H1 (cell line): ENCODE measurements around the gene TXN2. TPM values are rescaled to one million over a fixed set of nuclear protein-coding genes. Genes with fewer than 3 reads are reported as not detected.

ENCODE experiments used
- CTCF ChIA-PET: fragments of 300-600 bp; sonication (Branson Sonifier 250); formaldehyde crosslinking; loops from one replicate; lab custom pipeline; 2021; ENCODE audit not compliant: partially characterized antibody; lab: Charles Lee
- POLR2A ChIA-PET: fragments of 300-600 bp; sonication (Branson Sonifier 250); formaldehyde crosslinking; loops from one replicate; lab custom pipeline; 2021; ENCODE audit warnings: inconsistent platforms; ENCODE audit not compliant: partially characterized antibody; lab: Charles Lee
- DNase-seq, 2 experiments: peaks; one replicate each; pipeline versions ENCODE4 v3.0.0 to v3.0.0-alpha.2; 2010 to 2022; ENCODE audit warnings: low spot score in 2 of 2, low read depth in 1 of 2, mixed read lengths in 1 of 2
- FAIRE-seq: peaks from 2 replicates; lab custom pipeline; 2011; peaks lifted over from hg19 to GRCh38; lab: Jason Lieb, UNC
- H2AFZ ChIP-seq: 2 replicates; pipeline ENCODE4 v1.8.1; 2012; ENCODE audit warnings: low read length, inconsistent platforms
- H2AK5ac ChIP-seq: 2 replicates; pipeline ENCODE4 v1.6.1; 2013; ENCODE audit warnings: low read depth, low read length
- H2BK120ac ChIP-seq: replicated peaks from 2 replicates; pipeline ENCODE3; 2013; ENCODE audit warnings: low read depth, low read length, inconsistent platforms
- H2BK12ac ChIP-seq: 2 replicates; pipeline ENCODE4 v1.6.1; 2013; ENCODE audit warnings: low read depth, low read length
- H2BK15ac ChIP-seq: 2 replicates; pipeline ENCODE4 v1.6.1; 2013; ENCODE audit warnings: low read length
- H2BK20ac ChIP-seq: 2 replicates; pipeline ENCODE4 v1.6.1; 2013; ENCODE audit warnings: low read length
- H2BK5ac ChIP-seq: 2 replicates; pipeline ENCODE4 v1.6.1; 2013; ENCODE audit warnings: low read depth, low read length
- H3K14ac ChIP-seq: 2 replicates; pipeline ENCODE4 v1.6.1; 2013; ENCODE audit warnings: inconsistent platforms; ENCODE audit not compliant: insufficient read length
- H3K18ac ChIP-seq: 2 replicates; pipeline ENCODE4 v1.6.1; 2013; ENCODE audit warnings: low read length; ENCODE audit errors: extremely low read depth
- H3K23ac ChIP-seq: 2 replicates; pipeline ENCODE4 v1.6.1; 2013; ENCODE audit warnings: inconsistent platforms; ENCODE audit not compliant: insufficient read length
- H3K23me2 ChIP-seq: 2 replicates; pipeline ENCODE4 v1.6.1; 2013; ENCODE audit warnings: low read depth, low read length
- H3K27ac ChIP-seq: 2 replicates; pipeline ENCODE4 v1.6.1; 2011; ENCODE audit warnings: low read depth, low read length, inconsistent platforms
- H3K27me3 ChIP-seq, 4 experiments: replicated peaks in 1 of 4; 1 replicate in 1 of 4; 2 replicates in 3 of 4; pipeline versions ENCODE4 v1.6.1 to v1.8.1; 2011 to 2013; ENCODE audit warnings: low read length in 3 of 4, mild to moderate bottlenecking in 3 of 4, inconsistent platforms in 2 of 4, mixed read lengths in 2 of 4, moderate library complexity in 1 of 4; ENCODE audit not compliant: control insufficient read depth in 3 of 4, insufficient read depth in 3 of 4; ENCODE audit errors: extremely low read depth in 1 of 4
- H3K36me3 ChIP-seq, 4 experiments: 2 replicates each; pipeline versions ENCODE4 v1.6.1 to v1.8.1; 2011 to 2013; ENCODE audit warnings: mild to moderate bottlenecking in 4 of 4, low read length in 3 of 4, moderate library complexity in 2 of 4, control low read depth in 1 of 4, inconsistent platforms in 1 of 4; ENCODE audit not compliant: insufficient read depth in 4 of 4, control insufficient read depth in 2 of 4
- H3K4ac ChIP-seq: replicated peaks from 2 replicates; pipeline ENCODE3; 2013; ENCODE audit warnings: low read length, low read depth, mixed read lengths, inconsistent platforms; ENCODE audit not compliant: insufficient read length
- H3K4me1 ChIP-seq, 4 experiments: replicated peaks in 1 of 4; 1 replicate in 1 of 4; 2 replicates in 3 of 4; pipeline versions ENCODE4 v1.6.1 to v1.8.1; 2011 to 2013; ENCODE audit warnings: low read length in 3 of 4, inconsistent platforms in 2 of 4, mixed read lengths in 1 of 4; ENCODE audit not compliant: insufficient read depth in 4 of 4, control insufficient read depth in 3 of 4
- H3K4me2 ChIP-seq, 2 experiments: 2 replicates each; pipeline versions ENCODE4 v1.6.1 to v1.8.1; 2011 to 2013; ENCODE audit warnings: low read depth in 2 of 2, low read length in 2 of 2, control low read depth in 1 of 2, inconsistent platforms in 1 of 2, mild to moderate bottlenecking in 1 of 2; ENCODE audit not compliant: insufficient read depth in 1 of 2
- H3K4me3 ChIP-seq, 4 experiments: fragments of 200-600, 300-600 bp in 1 of 4; sonication (generic), shearing (Covaris generic), sonication (Bioruptor Twin) in 1 of 4; 2 replicates each; pipeline versions ENCODE4 v1.5.1 to v1.8.1; 2011 to 2016; ENCODE audit warnings: low read length in 4 of 4, low read depth in 3 of 4, control low read depth in 2 of 4, inconsistent platforms in 2 of 4, mild to moderate bottlenecking in 2 of 4, mixed read lengths in 1 of 4, moderate library complexity in 1 of 4; ENCODE audit not compliant: insufficient read depth in 2 of 4; ENCODE audit errors: extremely low read depth in 1 of 4
- H3K56ac ChIP-seq: replicated peaks from 2 replicates; pipeline ENCODE3; 2013; ENCODE audit warnings: low read depth, mild to moderate bottlenecking, mixed read lengths, low read length, inconsistent platforms; ENCODE audit not compliant: insufficient read length
- H3K79me1 ChIP-seq: 2 replicates; pipeline ENCODE4 v1.6.1; 2013; ENCODE audit warnings: low read depth, low read length, control low read depth
- H3K79me2 ChIP-seq, 2 experiments: 2 replicates each; pipeline versions ENCODE4 v1.6.1 to v1.8.1; 2012 to 2013; ENCODE audit warnings: low read length in 2 of 2, mild to moderate bottlenecking in 2 of 2, inconsistent platforms in 1 of 2; ENCODE audit not compliant: insufficient read depth in 2 of 2, control insufficient read depth in 1 of 2
- H3K9ac ChIP-seq, 4 experiments: replicated peaks in 1 of 4; 1 replicate in 1 of 4; 2 replicates in 3 of 4; pipeline versions ENCODE4 v1.6.1 to v1.8.1; 2011 to 2013; ENCODE audit warnings: low read depth in 3 of 4, low read length in 3 of 4, control low read depth in 2 of 4, mild to moderate bottlenecking in 2 of 4, moderate library complexity in 2 of 4, inconsistent platforms in 1 of 4; ENCODE audit errors: extremely low read depth in 1 of 4
- H3K9me3 ChIP-seq, 2 experiments: 2 replicates each; pipeline versions ENCODE4 v1.6.1 to v1.8.1; 2012 to 2013; ENCODE audit warnings: mild to moderate bottlenecking in 2 of 2, moderate library complexity in 2 of 2, control low read depth in 1 of 2, inconsistent platforms in 1 of 2, low read depth in 1 of 2, low read length in 1 of 2, mixed read lengths in 1 of 2; ENCODE audit not compliant: insufficient read depth in 2 of 2
- H4K20me1 ChIP-seq, 2 experiments: replicated peaks in 1 of 2; 2 replicates each; pipeline versions ENCODE3 to v1.8.1; 2011 to 2013; ENCODE audit warnings: inconsistent platforms in 2 of 2, low read length in 2 of 2, mild to moderate bottlenecking in 1 of 2; ENCODE audit not compliant: insufficient read depth in 2 of 2, control insufficient read depth in 1 of 2
- H4K5ac ChIP-seq: 2 replicates; pipeline ENCODE4 v1.6.1; 2013; ENCODE audit warnings: low read length, low read depth, mixed read lengths, inconsistent platforms; ENCODE audit not compliant: insufficient read length
- H4K8ac ChIP-seq: 2 replicates; pipeline ENCODE4 v1.8.0; 2013; ENCODE audit warnings: mild to moderate bottlenecking, moderate library complexity, low read length, inconsistent platforms; ENCODE audit not compliant: insufficient read depth; ENCODE audit errors: extremely low read depth
- H4K91ac ChIP-seq: replicated peaks from 2 replicates; pipeline ENCODE3; 2013; ENCODE audit warnings: low read length, mixed read lengths, inconsistent platforms; ENCODE audit not compliant: insufficient read length
- EZH2 ChIP-seq: fragments of 200-600 bp; sonication (generic); IDR thresholded peaks from 2 replicates; pipeline ENCODE4 v1.7.1; 2012; ENCODE audit warnings: low read depth, mild to moderate bottlenecking, moderate library complexity, low read length, inconsistent platforms; ENCODE audit not compliant: severe bottlenecking
- FOSL1 ChIP-seq: IDR thresholded peaks from 2 replicates; pipeline ENCODE4 v1.6.1; 2011; ENCODE audit warnings: mild to moderate bottlenecking, low read depth, low read length, moderate library complexity; ENCODE audit not compliant: insufficient read depth
- GTF2F1 ChIP-seq: IDR thresholded peaks from 2 replicates; pipeline ENCODE4 v1.6.1; 2012; ENCODE audit warnings: low read depth, low read length, improper control_type of control experiment, borderline replicate concordance
- HDAC6 ChIP-seq: IDR thresholded peaks from one replicate; pipeline ENCODE4 v1.7.1; 2012; ENCODE audit warnings: low read depth, mild to moderate bottlenecking, inconsistent platforms, low read length, moderate library complexity
- MAFK ChIP-seq: IDR thresholded peaks from 2 replicates; pipeline ENCODE4 v1.6.1; 2012; ENCODE audit warnings: low read depth, mild to moderate bottlenecking, improper control_type of control experiment, low read length
- NANOG ChIP-seq: IDR thresholded peaks from 2 replicates; pipeline ENCODE4 v1.6.1; 2011; ENCODE audit warnings: low read length, low read depth, mild to moderate bottlenecking, inconsistent platforms; ENCODE audit not compliant: insufficient read depth, poor library complexity, severe bottlenecking
- NRF1 ChIP-seq: IDR thresholded peaks from 2 replicates; pipeline ENCODE4 v1.6.1; 2011; ENCODE audit warnings: mild to moderate bottlenecking, low read depth, low read length, improper control_type of control experiment
- RFX5 ChIP-seq: IDR thresholded peaks from 2 replicates; pipeline ENCODE4 v1.6.1; 2011; ENCODE audit warnings: low read depth, low read length, improper control_type of control experiment, borderline replicate concordance
- RXRA ChIP-seq: IDR thresholded peaks from 2 replicates; pipeline ENCODE4 v1.6.1; 2011; ENCODE audit warnings: low read depth, mild to moderate bottlenecking, low read length, moderate library complexity; ENCODE audit not compliant: insufficient read depth
- TAF7 ChIP-seq: optimal IDR thresholded peaks from 2 replicates; pipeline ENCODE3; 2011; ENCODE audit warnings: low read depth, mild to moderate bottlenecking, inconsistent platforms, low read length, moderate library complexity, borderline replicate concordance
- TCF12 ChIP-seq: IDR thresholded peaks from 2 replicates; pipeline ENCODE4 v1.6.1; 2011; ENCODE audit warnings: low read depth, mild to moderate bottlenecking, low read length
- USF2 ChIP-seq: IDR thresholded peaks from 2 replicates; pipeline ENCODE4 v1.6.1; 2011; ENCODE audit warnings: low read length, improper control_type of control experiment
- ZNF274 ChIP-seq: IDR thresholded peaks from 2 replicates; pipeline ENCODE4 v1.7.0; 2012; ENCODE audit warnings: low read length, borderline replicate concordance; ENCODE audit errors: extremely low read depth
- WGBS, 2 experiments: shearing (Covaris generic) in 1 of 2; methylation state at CpG; one replicate each; pipeline versions ENCODE4 v1.1.6 to v1.1.7; 2013 to 2015; ENCODE audit warnings: low lambda C conversion rate in 2 of 2, mixed read lengths in 2 of 2, inconsistent platforms in 1 of 2, low coverage in 1 of 2, missing lambda C conversion rate in 1 of 2; ENCODE audit not compliant: insufficient replicate concordance in 2 of 2, insufficient coverage in 1 of 2, insufficient read length in 1 of 2; ENCODE audit errors: extremely low coverage in 1 of 2, missing lambda C conversion rate in 1 of 2; 5-methylcytosine and 5-hydroxymethylcytosine counted together
- polyA plus RNA-seq, 7 experiments: library from polyadenylated mRNA; depleted of rRNA in 3 of 7; stranded (reverse) in 5 of 7; unstranded in 2 of 7; fragments of >200 nt in 5 of 7; fragments of 200-250 nt in 2 of 7; gene quantifications; 1 replicate in 5 of 7; 2 replicates in 1 of 7; 4 replicates in 1 of 7; pipeline versions ENCODE4 v1.2.1 to v1.2.3, GENCODE V29; 2011 to 2013; ENCODE audit warnings: missing spikeins in 2 of 7, mixed read lengths in 2 of 7
- total RNA-seq: library from RNA; stranded (reverse); fragmentation: NEBNext Ultra II Directional; extraction: Animal tissue kit (Norgen Biotek cat#: 25700); gene quantifications from 2 replicates; pipeline ENCODE4 v1.2.1, GENCODE V29; 2021

Gene TXN2
- total and polyA plus RNA-seq, 2 of the 8 experiments (the other 6 are each of a cell fraction or from before 2014, with no cell fraction given), result 47.5 to 116 TPM

DNA sequence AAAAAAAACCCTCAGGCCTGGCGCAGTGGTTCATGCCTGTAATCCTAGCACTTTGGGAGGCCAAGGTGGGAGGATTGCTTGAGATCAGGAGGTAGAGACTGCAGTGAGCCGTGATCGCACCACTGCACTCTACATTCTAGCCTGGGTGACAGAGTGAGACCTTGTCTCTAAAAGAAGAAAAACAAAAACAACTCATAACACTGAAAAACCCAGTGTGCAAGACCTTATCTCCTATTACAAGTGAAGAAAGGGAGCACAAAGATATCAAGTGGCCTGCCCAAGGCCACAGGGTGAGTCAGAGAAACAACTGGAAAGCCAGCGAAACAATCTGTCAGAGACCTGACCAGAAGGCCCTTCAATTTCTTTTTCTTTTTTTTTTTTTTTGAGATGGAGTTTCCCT, 2.5 kb downstream of the TXN2 start:
- Histone ChIP-seq H3K79me1 (no peaks in the 10 kb centered on the region), H2BK12ac (no peak overlapping the region), H4K8ac (no peak overlapping the region), H4K20me1 (no peaks in the 10 kb centered on the region), H3K4me1 (peaks cover 0 to 5% (median 2%) of the 10 kb centered on the region in 4 experiments; a peak in 4 of 7 replicates), H2AFZ (no peak overlapping the region), H3K18ac (no peak overlapping the region), H4K5ac (no peak overlapping the region), H4K91ac (no peak overlapping the region), H3K14ac (no peak overlapping the region), H3K9ac (no peak overlapping the region), H3K36me3 (peaks cover 3 to 15% (median 11%) of the 10 kb centered on the region in 4 experiments; a peak in 7 of 8 replicates), H3K27ac (no peak overlapping the region), H3K27me3 (peaks cover 0 to 5% (median 4%) of the 10 kb centered on the region in 4 experiments; a peak in 5 of 7 replicates), H2BK15ac (no peak overlapping the region), H2AK5ac (no peak overlapping the region), H3K4ac (no peak overlapping the region), H3K56ac (no peak overlapping the region), H3K79me2 (no peaks in the 10 kb centered on the region), H2BK120ac (no peak overlapping the region), H3K23me2 (peaks cover 7% of the 10 kb centered on the region), H2BK20ac (no peak overlapping the region), H3K4me2 (no peak overlapping the region), H3K4me3 (no peak overlapping the region), H3K23ac (no peak overlapping the region), H2BK5ac (no peak overlapping the region), H3K9me3 (no peaks in the 10 kb centered on the region)
- TF ChIP-seq RFX5, result no peak
- TF ChIP-seq NRF1, result no peak
- no peak for TF ChIP-seq MAFK
- TF ChIP-seq TCF12, result no peak
- no peak for TF ChIP-seq EZH2
- no peak for TF ChIP-seq GTF2F1
- TF ChIP-seq FOSL1, result no peak
- TF ChIP-seq RXRA, result no peak
- TF ChIP-seq USF2, result no peak
- no peak for TF ChIP-seq ZNF274
- no peak for TF ChIP-seq HDAC6
- no peak for TF ChIP-seq NANOG
- TF ChIP-seq TAF7, result no peak
- no peak for DNase-seq
- ChIA-PET POLR2A (interaction anchor here (1.1 to 2.2 kb wide), 2 partner anchors 10 to 21 kb away, joined by 3 to 4 read pairs; no protein-coding TSS in a partner anchor), CTCF (interaction anchor here (1.0 to 1.6 kb wide), 2 partner anchors 10 to 158 kb away, joined by 3 to 5 read pairs; no protein-coding TSS in a partner anchor)
- 96% methylated on average over 4 of the region's 4 CpGs; no CpG with 5 or more reads in 1 of the 2 experiments for WGBS, 2 experiments
- FAIRE-seq, result no peak
